A549 (cell line): ENCODE measurements around the gene TFF3. TPM values are rescaled to one million over a fixed set of nuclear protein-coding genes. Genes with fewer than 3 reads are reported as not detected.
A peak's percentile ranks its signal among the peaks of the same experiment; 100 is the strongest.

ENCODE experiments used
- ATAC-seq, 2 experiments: fragments of 200-7000 bp in 1 of 2; fragments of >200 bp in 1 of 2; cut with Nextera tagmentation in 1 of 2; cut with Tn5 transposase in 1 of 2; 3 replicates each; pipeline versions ENCODE4 v1.8.0 to v1.9.1; 2018 to 2020; ENCODE audit warnings: mild to moderate bottlenecking in 1 of 2, moderate library complexity in 1 of 2
- CTCF ChIA-PET: fragments of 300-600 bp; sonication (Branson Sonifier 250); formaldehyde crosslinking; extraction: SDS; loops from one replicate; lab custom pipeline; 2021; ENCODE audit warnings: antibody characterized with exemption, inconsistent platforms; lab: Yijun Ruan, JAX
- POLR2A ChIA-PET: fragments of 350-600 bp; formaldehyde crosslinking; extraction: SDS; loops from one replicate; lab custom pipeline; 2021; ENCODE audit warnings: antibody characterized with exemption, inconsistent platforms; lab: Yijun Ruan, JAX
- DNase-seq, 2 experiments: peaks; one replicate each; pipeline versions ENCODE4 v3.0.0 to v3.0.0-alpha.2; 2011 to 2016; ENCODE audit warnings: low read depth in 1 of 2, low spot score in 1 of 2
- FAIRE-seq: peaks from 2 replicates; lab custom pipeline; 2011; peaks lifted over from hg19 to GRCh38; lab: Jason Lieb, UNC
- H3K27ac ChIP-seq, 2 experiments: fragments of >200 bp; sonication (Bioruptor Twin); formaldehyde crosslinking; 3 replicates each; pipeline ENCODE4 v1.5.1; 2016 to 2017
- H3K4me1 ChIP-seq: fragments of >200 bp; sonication (Bioruptor Twin); formaldehyde crosslinking; 3 replicates; pipeline ENCODE4 v1.6.1; 2016
- H3K4me2 ChIP-seq: fragments of >200 bp; sonication (Bioruptor Twin); formaldehyde crosslinking; 3 replicates; pipeline ENCODE4 v1.6.1; 2016
- H3K4me3 ChIP-seq: fragments of >200 bp; sonication (Bioruptor Twin); formaldehyde crosslinking; 3 replicates; pipeline ENCODE4 v1.5.1; 2016
- H3K9me3 ChIP-seq: fragments of >200 bp; sonication (Bioruptor Twin); formaldehyde crosslinking; 3 replicates; pipeline ENCODE4 v1.6.1; 2016
- CBX2 ChIP-seq: fragments of 200-600 bp; sonication (generic); IDR thresholded peaks from 2 replicates; pipeline ENCODE4 v1.6.1; 2016; ENCODE audit warnings: low read depth, mild to moderate bottlenecking, borderline replicate concordance
- CEBPB ChIP-seq, 2 experiments: fragments of >200 bp in 1 of 2; sonication (Bioruptor Twin) in 1 of 2; formaldehyde crosslinking in 1 of 2; IDR thresholded peaks; 2 replicates each; pipeline ENCODE4 v1.6.1; 2012 to 2016
- CHD2 ChIP-seq: fragments of 150-350 bp; IDR thresholded peaks from 2 replicates; pipeline ENCODE4 v1.6.1; 2014; ENCODE audit warnings: low read length; ENCODE audit not compliant: partially characterized antibody
- EHF ChIP-seq: fragments of 250-450 bp; sonication (Bioruptor Pico); IDR thresholded peaks from 2 replicates; pipeline ENCODE4 v1.5.0; 2020; ENCODE audit warnings: mild to moderate bottlenecking
- EHMT2 ChIP-seq: fragments of 200-600 bp; sonication (generic); IDR thresholded peaks from 2 replicates; pipeline ENCODE4 v1.6.1; 2016; ENCODE audit warnings: antibody characterized with exemption, low read depth, mild to moderate bottlenecking, moderate library complexity
- EP300 ChIP-seq, 2 experiments: fragments of >200 bp; sonication (Bioruptor Twin); formaldehyde crosslinking; IDR thresholded peaks; 2 replicates in 1 of 2; 3 replicates in 1 of 2; pipeline ENCODE4 v1.6.1; 2016 to 2017
- ESRRA ChIP-seq: fragments of 150-350 bp; IDR thresholded peaks from 2 replicates; pipeline ENCODE4 v1.6.1; 2014; ENCODE audit warnings: mild to moderate bottlenecking, low read length, borderline replicate concordance
- FOSB ChIP-seq: fragments of 250-450 bp; sonication (Bioruptor Pico); IDR thresholded peaks from 2 replicates; pipeline ENCODE4 v1.5.0; 2020; ENCODE audit warnings: mild to moderate bottlenecking, moderate library complexity
- FOSL2 ChIP-seq, 2 experiments: fragments of 450-650 bp in 1 of 2; fragments of >200 bp in 1 of 2; sonication (Bioruptor Twin) in 1 of 2; formaldehyde crosslinking; IDR thresholded peaks; 2 replicates each; pipeline versions ENCODE4 v1.5.0 to v1.6.1; 2016 to 2020; ENCODE audit warnings: mild to moderate bottlenecking in 1 of 2, moderate library complexity in 1 of 2
- HEYL ChIP-seq: fragments of 250-450 bp; sonication (Bioruptor Pico); IDR thresholded peaks from 2 replicates; pipeline ENCODE4 v1.8.0; 2021; ENCODE audit warnings: mild to moderate bottlenecking, moderate library complexity
- NPAS2 ChIP-seq: fragments of 250-450 bp; sonication (Bioruptor Pico); IDR thresholded peaks from 2 replicates; pipeline ENCODE4 v1.8.0; 2022; ENCODE audit warnings: mild to moderate bottlenecking, moderate library complexity, borderline replicate concordance
- POLR2A ChIP-seq: IDR thresholded peaks from 2 replicates; pipeline ENCODE4 v1.6.1; 2012; ENCODE audit warnings: mild to moderate bottlenecking, low read length
- POLR2AphosphoS2 ChIP-seq: conservative IDR thresholded peaks from 2 replicates; pipeline ENCODE4 v1.6.1; 2012; ENCODE audit warnings: low read length, improper control_type of control experiment, inconsistent platforms
- RAD21 ChIP-seq, 2 experiments: fragments of >200 bp in 1 of 2; sonication (Bioruptor Twin) in 1 of 2; formaldehyde crosslinking in 1 of 2; IDR thresholded peaks in 1 of 2; conservative IDR thresholded peaks in 1 of 2; 2 replicates in 1 of 2; 3 replicates in 1 of 2; pipeline ENCODE4 v1.6.1; 2012 to 2018; ENCODE audit warnings: inconsistent platforms in 1 of 2
- SMC3 ChIP-seq: fragments of >200 bp; sonication (Bioruptor Twin); formaldehyde crosslinking; IDR thresholded peaks from 3 replicates; pipeline ENCODE4 v1.6.1; 2018; ENCODE audit warnings: inconsistent platforms
- TP53 ChIP-seq: fragments of 250-450 bp; sonication (Bioruptor Pico); IDR thresholded peaks from 2 replicates; pipeline ENCODE4 v1.5.0; 2021; ENCODE audit warnings: mild to moderate bottlenecking, moderate library complexity
- ZC3H11A ChIP-seq: fragments of 450-650 bp; IDR thresholded peaks from 2 replicates; pipeline ENCODE4 v1.6.1; 2014; ENCODE audit warnings: antibody characterized with exemption, mild to moderate bottlenecking
- ZFP36 ChIP-seq: fragments of 450-650 bp; IDR thresholded peaks from 2 replicates; pipeline ENCODE4 v1.6.1; 2014; ENCODE audit warnings: borderline replicate concordance; ENCODE audit not compliant: partially characterized antibody
- ZNF302 ChIP-seq: fragments of 250-450 bp; sonication (Bioruptor Pico); IDR thresholded peaks from 2 replicates; pipeline ENCODE4 v1.9.0; 2021; ENCODE audit warnings: inconsistent platforms, mild to moderate bottlenecking, moderate library complexity
- WGBS: methylation state at CpG from one replicate; pipeline ENCODE4 v1.1.6; 2017; ENCODE audit errors: missing lambda C conversion rate; 5-methylcytosine and 5-hydroxymethylcytosine counted together
- polyA plus RNA-seq, 4 experiments: library from polyadenylated mRNA; depleted of rRNA in 3 of 4; stranded (reverse); fragments of >200 nt; fragmentation: RNase III in 1 of 4; extraction: RNeasy Plus Mini Kit Qiagen cat#74134 plus additional on column Dnase treatment in 1 of 4; gene quantifications; 2 replicates in 3 of 4; 3 replicates in 1 of 4; pipeline ENCODE4 v1.2.3, GENCODE V29; 2011 to 2017
- TF ChIP-seq, protein P1 (sequence below): fragments of 250-450 bp; sonication (Bioruptor Pico); IDR thresholded peaks from 2 replicates; pipeline ENCODE4 v1.5.0; 2020; ENCODE audit warnings: low read depth, mild to moderate bottlenecking, moderate library complexity
- TF ChIP-seq, protein P2 (sequence below): fragments of 150-350 bp; IDR thresholded peaks from 2 replicates; pipeline ENCODE4 v1.6.1; 2014; ENCODE audit warnings: low read depth, mild to moderate bottlenecking, low read length
- TF ChIP-seq, protein P3 (sequence below): fragments of >200 bp; sonication (Bioruptor Twin); formaldehyde crosslinking; IDR thresholded peaks from 3 replicates; pipeline ENCODE4 v1.5.1; 2016
- TF ChIP-seq, protein P4 (sequence below): fragments of >200 bp; sonication (Bioruptor Twin); formaldehyde crosslinking; IDR thresholded peaks from 3 replicates; pipeline ENCODE4 v1.6.1; 2016

Gene TFF3
- polyA plus RNA-seq, 2 of the 4 experiments (the other 2 are of a cell fraction) = 0.43 TPM; not detected in 1

GRCh38 chr21:42340187-42341050 lies 25.2 kb upstream of the TFF3 start:
- no peak for FAIRE-seq
- DNase-seq = no peak
- POLR2A ChIA-PET = no interaction called here
- H3K27ac ChIP-seq = no peak overlapping the region
- CTCF ChIA-PET = interaction anchor here (0.7 to 1.5 kb wide), 4 partner anchors 41 to 195 kb away, joined by 3 to 4 read pairs (median 3); no protein-coding TSS in a partner anchor
- H3K9me3 ChIP-seq = no peaks in the 10 kb centered on the region
- TF ChIP-seq POLR2A (no peak), FOSB (no peak), EHF (CRISPR knock-in tag) (no peak), EP300 (IDR thresholded peaks at IDR 0.05) (no peak), ZNF302 (no peak), CEBPB (IDR thresholded peaks at IDR 0.05) (no peak), POLR2AphosphoS2 (no peak), CBX2 (no peak), CHD2 (no peak), ZC3H11A (no peak)
- TF ChIP-seq, protein P1, sequence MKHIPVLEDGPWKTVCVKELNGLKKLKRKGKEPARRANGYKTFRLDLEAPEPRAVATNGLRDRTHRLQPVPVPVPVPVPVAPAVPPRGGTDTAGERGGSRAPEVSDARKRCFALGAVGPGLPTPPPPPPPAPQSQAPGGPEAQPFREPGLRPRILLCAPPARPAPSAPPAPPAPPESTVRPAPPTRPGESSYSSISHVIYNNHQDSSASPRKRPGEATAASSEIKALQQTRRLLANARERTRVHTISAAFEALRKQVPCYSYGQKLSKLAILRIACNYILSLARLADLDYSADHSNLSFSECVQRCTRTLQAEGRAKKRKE = no peak
- TF ChIP-seq, protein P2, sequence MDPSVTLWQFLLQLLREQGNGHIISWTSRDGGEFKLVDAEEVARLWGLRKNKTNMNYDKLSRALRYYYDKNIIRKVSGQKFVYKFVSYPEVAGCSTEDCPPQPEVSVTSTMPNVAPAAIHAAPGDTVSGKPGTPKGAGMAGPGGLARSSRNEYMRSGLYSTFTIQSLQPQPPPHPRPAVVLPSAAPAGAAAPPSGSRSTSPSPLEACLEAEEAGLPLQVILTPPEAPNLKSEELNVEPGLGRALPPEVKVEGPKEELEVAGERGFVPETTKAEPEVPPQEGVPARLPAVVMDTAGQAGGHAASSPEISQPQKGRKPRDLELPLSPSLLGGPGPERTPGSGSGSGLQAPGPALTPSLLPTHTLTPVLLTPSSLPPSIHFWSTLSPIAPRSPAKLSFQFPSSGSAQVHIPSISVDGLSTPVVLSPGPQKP = no peak
- H3K4me2 ChIP-seq = no peak overlapping the region
- no peak overlapping the region for H3K4me3 ChIP-seq
- ATAC-seq = no peak
- H3K4me1 ChIP-seq = no peaks in the 10 kb centered on the region
- WGBS = 81% methylated on average over 23 of the region's 24 CpGs

DNA sequence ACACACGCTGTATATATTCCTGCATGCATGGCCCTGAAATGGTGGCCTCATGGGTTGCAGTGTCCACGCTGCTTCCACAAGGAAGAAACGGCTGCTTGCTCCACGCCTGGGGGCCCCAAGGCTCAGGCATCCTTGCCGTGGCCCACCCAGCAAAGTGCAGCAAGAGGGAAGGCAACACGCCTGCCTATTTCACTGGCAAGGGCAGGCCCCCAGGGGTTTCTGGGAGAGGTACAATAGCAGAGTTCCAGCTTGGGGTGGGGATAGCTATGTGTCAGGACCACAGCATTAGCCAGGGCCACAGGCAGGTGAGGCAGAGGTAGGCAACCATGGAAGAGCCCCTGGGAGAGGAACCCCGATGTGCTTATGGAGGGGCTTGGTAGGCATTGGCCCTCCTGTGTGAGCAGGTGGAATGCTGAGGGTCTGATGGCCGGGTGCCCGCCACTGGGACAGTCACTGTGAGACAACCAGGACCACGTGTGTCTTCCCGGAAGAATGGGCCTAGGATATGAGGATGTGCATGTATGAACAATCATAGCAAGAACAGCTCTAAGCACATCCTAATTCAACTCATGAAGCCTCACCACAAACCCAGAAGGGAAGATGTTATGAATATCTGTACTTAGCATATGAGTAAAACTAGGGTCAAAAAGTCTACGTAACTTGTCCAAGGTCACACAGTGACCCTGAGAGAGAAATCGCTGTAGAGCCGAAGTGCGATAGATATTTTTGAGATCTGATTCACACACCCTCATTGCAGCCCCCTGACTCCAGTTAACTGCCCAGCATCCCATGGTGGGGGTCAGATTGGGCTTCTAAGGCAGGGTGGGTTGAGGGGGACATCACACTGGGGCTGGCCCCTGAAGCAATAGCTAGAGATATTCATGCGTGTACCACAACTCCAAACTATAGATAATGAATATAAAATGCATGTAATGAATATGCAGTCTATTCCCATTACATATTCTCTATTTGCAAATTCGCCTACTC lies 23.8 kb upstream of the TFF3 start:
- no peak for TF ChIP-seq EHMT2
- TF ChIP-seq POLR2A = no peak
- no peak for TF ChIP-seq ZFP36
- TF ChIP-seq TP53 (CRISPR knock-in tag) = no peak
- TF ChIP-seq HEYL = no peak
- no peak for TF ChIP-seq CBX2
- TF ChIP-seq, all 56 proteins: peak for 0
- 83% methylated on average over 12 of the region's 17 CpGs for WGBS
- no peak overlapping the region for H3K27ac ChIP-seq
- H3K4me3 ChIP-seq = no peak overlapping the region
- H3K9me3 ChIP-seq = no peaks in the 10 kb centered on the region
- ChIA-PET POLR2A (no interaction called here), CTCF (interaction anchor here (0.5 to 3.0 kb wide), 18 partner anchors 8 to 227 kb away, joined by 3 to 14 read pairs (median 4); no protein-coding TSS in a partner anchor)
- FAIRE-seq (no peak), DNase-seq (no peak), ATAC-seq (no peak)
- no peak overlapping the region for H3K4me2 ChIP-seq
- no peaks in the 10 kb centered on the region for H3K4me1 ChIP-seq

DNA sequence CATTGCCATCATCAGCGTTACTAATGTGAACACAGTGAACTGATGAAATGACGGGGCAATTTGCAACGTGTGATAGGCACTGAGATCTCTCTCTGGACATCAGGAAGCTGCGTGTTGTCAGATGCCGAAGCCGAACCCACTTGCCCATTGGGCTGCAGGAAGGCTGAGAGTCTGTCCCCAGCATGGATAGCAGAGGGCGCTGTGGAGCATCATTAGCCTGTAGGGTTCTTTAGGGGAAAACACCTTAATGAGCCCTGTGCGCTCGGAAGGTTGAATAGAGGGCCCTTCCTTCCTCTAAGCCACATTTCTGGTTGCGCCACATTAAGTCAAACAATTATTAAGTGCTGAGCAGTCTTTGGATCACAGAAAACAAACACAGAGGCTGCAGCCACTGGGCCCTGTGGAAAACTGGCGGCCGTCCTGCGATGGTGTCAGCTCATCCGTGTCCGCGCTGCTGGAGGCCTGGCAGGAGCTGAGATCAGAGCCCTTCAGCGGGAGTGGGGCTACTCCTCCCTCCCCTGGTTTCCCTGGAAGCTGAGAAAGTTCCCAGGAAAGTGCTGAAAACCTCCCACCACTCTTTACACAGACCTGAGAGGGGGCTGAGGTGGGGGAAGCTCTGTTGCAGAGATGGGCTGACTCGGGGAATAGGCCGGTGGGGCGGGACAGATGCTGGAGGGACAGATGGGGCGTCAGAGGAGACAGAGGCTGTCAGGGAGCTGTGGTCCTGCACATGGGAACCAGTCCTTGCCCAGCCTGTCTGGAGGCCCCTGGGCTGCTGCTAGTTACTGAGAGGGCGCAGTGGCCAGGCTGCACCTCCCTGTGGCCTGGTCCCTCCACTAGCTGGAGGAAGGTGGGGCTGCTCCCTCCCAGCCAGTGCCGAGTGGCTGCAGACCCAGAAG lies 22.9 kb upstream of the TFF3 start:
- peak; percentile 5 to 65 for DNase-seq
- ATAC-seq = peak; percentile 70 to 88; a peak in 5 of 6 replicates
- WGBS = 35% methylated on average over 22 of the region's 23 CpGs
- Histone ChIP-seq H3K4me3 (no peak overlapping the region), H3K4me1 (no peaks in the 10 kb centered on the region), H3K27ac (no peak overlapping the region), H3K9me3 (no peaks in the 10 kb centered on the region), H3K4me2 (peak overlapping the region; percentile 48; the same call in 2 of the 3 replicates)
- ChIA-PET CTCF (interaction anchor here (0.5 to 3.0 kb wide), 21 partner anchors 9 to 1157 kb away, joined by 3 to 14 read pairs (median 4); no protein-coding TSS in a partner anchor), POLR2A (no interaction called here)
- TF ChIP-seq EHMT2 (no peak), NPAS2 (no peak), ESRRA (no peak), FOSL2 (IDR thresholded peaks at IDR 0.05) (no peak), FOSL2 (CRISPR knock-in tag; IDR thresholded peaks at IDR 0.05) (no peak), SMC3 (peak; percentile 43), RAD21 (conservative IDR thresholded peaks at IDR 0.05 in 1 of 2, IDR thresholded peaks at IDR 0.05 in 1 of 2) (peak; percentile 38 to 43; a peak in 4 of 5 replicates)
- TF ChIP-seq, protein P3, sequence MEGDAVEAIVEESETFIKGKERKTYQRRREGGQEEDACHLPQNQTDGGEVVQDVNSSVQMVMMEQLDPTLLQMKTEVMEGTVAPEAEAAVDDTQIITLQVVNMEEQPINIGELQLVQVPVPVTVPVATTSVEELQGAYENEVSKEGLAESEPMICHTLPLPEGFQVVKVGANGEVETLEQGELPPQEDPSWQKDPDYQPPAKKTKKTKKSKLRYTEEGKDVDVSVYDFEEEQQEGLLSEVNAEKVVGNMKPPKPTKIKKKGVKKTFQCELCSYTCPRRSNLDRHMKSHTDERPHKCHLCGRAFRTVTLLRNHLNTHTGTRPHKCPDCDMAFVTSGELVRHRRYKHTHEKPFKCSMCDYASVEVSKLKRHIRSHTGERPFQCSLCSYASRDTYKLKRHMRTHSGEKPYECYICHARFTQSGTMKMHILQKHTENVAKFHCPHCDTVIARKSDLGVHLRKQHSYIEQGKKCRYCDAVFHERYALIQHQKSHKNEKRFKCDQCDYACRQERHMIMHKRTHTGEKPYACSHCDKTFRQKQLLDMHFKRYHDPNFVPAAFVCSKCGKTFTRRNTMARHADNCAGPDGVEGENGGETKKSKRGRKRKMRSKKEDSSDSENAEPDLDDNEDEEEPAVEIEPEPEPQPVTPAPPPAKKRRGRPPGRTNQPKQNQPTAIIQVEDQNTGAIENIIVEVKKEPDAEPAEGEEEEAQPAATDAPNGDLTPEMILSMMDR = peak; percentile 43
- TF ChIP-seq, protein P4, sequence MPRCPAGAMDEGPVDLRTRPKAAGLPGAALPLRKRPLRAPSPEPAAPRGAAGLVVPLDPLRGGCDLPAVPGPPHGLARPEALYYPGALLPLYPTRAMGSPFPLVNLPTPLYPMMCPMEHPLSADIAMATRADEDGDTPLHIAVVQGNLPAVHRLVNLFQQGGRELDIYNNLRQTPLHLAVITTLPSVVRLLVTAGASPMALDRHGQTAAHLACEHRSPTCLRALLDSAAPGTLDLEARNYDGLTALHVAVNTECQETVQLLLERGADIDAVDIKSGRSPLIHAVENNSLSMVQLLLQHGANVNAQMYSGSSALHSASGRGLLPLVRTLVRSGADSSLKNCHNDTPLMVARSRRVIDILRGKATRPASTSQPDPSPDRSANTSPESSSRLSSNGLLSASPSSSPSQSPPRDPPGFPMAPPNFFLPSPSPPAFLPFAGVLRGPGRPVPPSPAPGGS = no peak
- no peak for FAIRE-seq
